Measurements from ENCODE around the gene CNEP1R1. TPM values are rescaled to one million over a fixed set of nuclear protein-coding genes. Genes with fewer than 3 reads are reported as not detected.

The CNEP1R1 gene
- total RNA-seq, 1 donor from 2014 or later, result 20.6 TPM

DNA sequence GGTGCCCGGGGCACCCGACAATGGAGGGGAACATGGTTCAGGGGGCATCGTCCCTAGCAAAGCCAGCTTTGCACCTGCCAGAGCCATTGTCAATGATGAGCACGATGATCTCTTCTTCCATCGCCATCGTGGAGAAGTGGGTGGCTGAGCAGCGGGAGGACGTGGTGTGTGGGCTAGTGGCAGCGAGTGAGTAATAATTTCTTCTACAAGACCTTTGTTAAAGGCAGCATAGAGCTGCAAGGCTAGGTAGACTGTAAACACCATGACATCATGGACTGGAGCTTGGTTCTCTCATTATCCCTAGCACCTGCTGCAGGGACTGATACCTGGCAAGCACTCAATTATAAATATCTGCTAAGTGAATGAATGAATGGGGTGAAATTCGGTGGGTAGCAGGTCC lies 34.1 kb downstream of the CNEP1R1 start:
- H3K27me3 Mint-ChIP-seq (ENCODE audit: low read depth), result no peaks in the 10 kb centered on the region
- TF ChIP-seq CTCF (conservative IDR thresholded peaks at IDR 0.05), result no peak
- DNase-seq (ENCODE audit: low read depth, low spot score), result no peak
- no peaks in the 10 kb centered on the region for H3K4me1 Mint-ChIP-seq
- peaks cover 7% of the 10 kb centered on the region for H3K9me3 Mint-ChIP-seq
- no peak overlapping the region for H3K27ac Mint-ChIP-seq (ENCODE audit: unreplicated experiment)
- H3K36me3 Mint-ChIP-seq (ENCODE audit: low read depth), result no peaks in the 10 kb centered on the region
- no peak overlapping the region for H3K4me3 Mint-ChIP-seq

GRCh38 chr16:50059669-50060068 lies 34.6 kb downstream of the CNEP1R1 start:
- no peak for TF ChIP-seq CTCF (conservative IDR thresholded peaks at IDR 0.05)
- Mint-ChIP-seq H3K4me3 (no peak overlapping the region), H3K36me3 (ENCODE audit: low read depth) (no peaks in the 10 kb centered on the region), H3K4me1 (no peaks in the 10 kb centered on the region), H3K27me3 (ENCODE audit: low read depth) (no peaks in the 10 kb centered on the region), H3K27ac (ENCODE audit: unreplicated experiment) (no peak overlapping the region), H3K9me3 (peaks cover 7% of the 10 kb centered on the region)
- no peak for DNase-seq (ENCODE audit: low read depth, low spot score)

- Mint-ChIP-seq H3K9me3 (peaks cover 4% of the 10 kb centered on the region), H3K27ac (ENCODE audit: unreplicated experiment) (no peak overlapping the region), H3K4me3 (no peak overlapping the region), H3K27me3 (ENCODE audit: low read depth) (no peaks in the 10 kb centered on the region), H3K4me1 (peaks cover 4% of the 10 kb centered on the region), H3K36me3 (ENCODE audit: low read depth) (no peaks in the 10 kb centered on the region)
- no peak for DNase-seq (ENCODE audit: low read depth, low spot score)
- TF ChIP-seq CTCF (conservative IDR thresholded peaks at IDR 0.05), result no peak
Measured at GRCh38 chr16:50061326-50061725, 36.3 kb downstream of the CNEP1R1 start.

GRCh38 chr16:50065241-50065623 lies 40.2 kb downstream of the CNEP1R1 start:
- Mint-ChIP-seq H3K4me1 (peaks cover 21% of the 10 kb centered on the region), H3K27ac (ENCODE audit: unreplicated experiment) (peak overlapping the region; percentile 46), H3K27me3 (ENCODE audit: low read depth) (no peaks in the 10 kb centered on the region), H3K9me3 (peaks cover 2% of the 10 kb centered on the region), H3K36me3 (ENCODE audit: low read depth) (no peaks in the 10 kb centered on the region), H3K4me3 (peak overlapping the region; percentile 89)
- no peak for TF ChIP-seq CTCF (conservative IDR thresholded peaks at IDR 0.05)
- DNase-seq (ENCODE audit: low read depth, low spot score), result no peak

DNA sequence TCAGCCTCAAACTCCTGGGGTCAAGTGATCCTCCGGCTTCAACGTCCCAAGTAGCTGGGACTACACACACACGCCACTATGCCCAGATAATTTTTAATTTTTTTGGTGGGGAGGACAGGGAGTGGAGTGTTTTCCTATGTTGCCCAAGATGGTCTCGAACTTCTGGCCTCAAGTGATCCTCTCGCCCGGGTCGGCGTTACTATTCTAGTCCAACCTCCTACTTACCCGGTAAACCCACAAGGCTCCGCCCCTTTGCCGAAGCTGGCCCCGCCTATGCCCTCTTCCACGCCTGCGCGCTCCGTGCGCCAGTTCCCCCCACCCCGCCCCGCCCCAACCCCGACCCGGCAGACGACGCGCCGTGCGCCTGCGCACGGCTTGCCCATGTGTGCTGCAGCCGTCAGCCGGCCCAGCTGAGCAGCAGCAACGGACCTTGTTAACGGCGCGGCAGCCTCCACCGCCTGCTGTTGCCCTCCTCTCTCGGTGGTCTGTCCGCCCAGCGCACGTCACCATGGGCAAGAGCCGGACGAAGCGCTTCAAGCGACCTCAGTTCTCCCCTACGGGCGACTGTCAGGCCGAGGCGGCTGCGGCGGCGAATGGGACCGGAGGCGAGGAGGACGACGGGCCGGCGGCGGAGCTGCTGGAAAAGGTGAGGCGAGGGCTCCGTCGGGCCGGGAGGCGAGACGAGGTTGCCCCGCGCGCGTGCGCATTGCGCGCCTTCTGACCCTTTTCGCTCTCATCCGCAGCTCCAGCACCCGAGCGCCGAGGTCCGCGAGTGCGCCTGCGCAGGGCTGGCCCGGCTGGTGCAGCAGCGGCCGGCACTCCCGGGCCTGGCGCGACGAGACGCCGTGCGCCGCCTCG lies 40.8 kb downstream of the CNEP1R1 start, which contains the start of gene HEATR3:
Gene HEATR3, plus strand, starts transcription at position 347 of the 858 bp plus-strand sequence. Its CDS starts 162 bp downstream, at position 509.
- Mint-ChIP-seq H3K36me3 (ENCODE audit: low read depth) (no peaks in the 10 kb centered on the region), H3K4me3 (peak within 1 kb of the TSS; percentile 93), H3K27ac (ENCODE audit: unreplicated experiment) (peak within 1 kb of the TSS; percentile 72), H3K9me3 (peaks cover 2% of the 10 kb centered on the region), H3K4me1 (peaks cover 21% of the 10 kb centered on the region), H3K27me3 (ENCODE audit: low read depth) (no peaks in the 10 kb centered on the region)
- TF ChIP-seq CTCF (conservative IDR thresholded peaks at IDR 0.05), result no peak
- peak; percentile 90 for DNase-seq (ENCODE audit: low read depth, low spot score)

Measured in neural crest cell (in vitro differentiated cells).